Lower lobe of right lung (tissue), 2 donors: ENCODE data around the gene SNAPC1. TPM values are rescaled to one million over a fixed set of nuclear protein-coding genes. Genes with fewer than 3 reads are reported as not detected.

Experiments
- ATAC-seq, 2 donors: fragments of 200-7000 bp; cut with Tn5 transposase; one replicate each; pipeline ENCODE4 v1.9.1; 2020 to 2022; ENCODE audit warnings: mild to moderate bottlenecking in 2 of 2, moderate library complexity in 2 of 2
- DNase-seq: peaks from one replicate; pipeline ENCODE4 v3.0.0-alpha.2; 2020
- H3K27ac ChIP-seq: fragments of 200-600 bp; one replicate; pipeline ENCODE4 v1.8.0; 2022
- H3K27me3 ChIP-seq: fragments of 200-600 bp; one replicate; pipeline ENCODE4 v1.8.0; 2022; ENCODE audit warnings: low read depth
- H3K36me3 ChIP-seq: fragments of 200-600 bp; one replicate; pipeline ENCODE4 v1.8.0; 2022; ENCODE audit warnings: mild to moderate bottlenecking
- H3K4me1 ChIP-seq: fragments of 200-600 bp; one replicate; pipeline ENCODE4 v1.8.0; 2022
- H3K4me3 ChIP-seq: fragments of 200-600 bp; one replicate; pipeline ENCODE4 v1.8.0; 2022; ENCODE audit warnings: mild to moderate bottlenecking
- H3K9me3 ChIP-seq: fragments of 200-600 bp; one replicate; pipeline ENCODE4 v1.8.0; 2022
- CTCF ChIP-seq: fragments of 200-600 bp; IDR thresholded peaks from one replicate; pipeline ENCODE4 v1.8.0; 2022; ENCODE audit warnings: antibody characterized with exemption, mild to moderate bottlenecking
- intact Hi-C: fragments of 100-400 bp; cut with DNase I; formaldehyde crosslinking; loops from one replicate; pipeline ENCODE4 v1.11.0; 2022
- total RNA-seq: library from RNA; stranded (reverse); fragmentation: NEBNext Ultra II Directional; extraction: Animal tissue kit (Norgen Biotek cat#: 25700); gene quantifications from one replicate; pipeline ENCODE4 v1.2.1, GENCODE V29; 2021
- donor health status: DM: no; HTN: yes; CAD: no; lungs with severe emphysema.

Gene SNAPC1
- total RNA-seq, 1 donor from 2014 or later: 6.2 TPM

- TF ChIP-seq CTCF: no peak
- H3K4me3 ChIP-seq: peak overlapping the region; percentile 56
- no peak overlapping the region for H3K27ac ChIP-seq
- peaks cover 33% of the 10 kb centered on the region for H3K36me3 ChIP-seq
- H3K27me3 ChIP-seq: no peaks in the 10 kb centered on the region
- no peak for DNase-seq
- H3K4me1 ChIP-seq: peaks cover 28% of the 10 kb centered on the region
- intact Hi-C loops: no loop called here
- ATAC-seq: peak in 1 of 2 donors; percentile 20
- H3K9me3 ChIP-seq: no peaks in the 10 kb centered on the region
These were observed 12.4 kb upstream of the SNAPC1 start for GRCh38 chr14:61749867-61750266.

- H3K27ac ChIP-seq: peak overlapping the region; percentile 89
- intact Hi-C loops: no loop called here
These were observed 11.3 kb upstream of the SNAPC1 start for GRCh38 chr14:61750708-61751474.

GRCh38 chr14:61751475-61751989 is 10.7 kb upstream of the SNAPC1 start:
- intact Hi-C loops: no loop called here
- peak overlapping the region; percentile 89 for H3K27ac ChIP-seq
- no peaks in the 10 kb centered on the region for H3K27me3 ChIP-seq
- H3K36me3 ChIP-seq: peaks cover 16% of the 10 kb centered on the region
- TF ChIP-seq CTCF: no peak
- no peaks in the 10 kb centered on the region for H3K9me3 ChIP-seq
- no peak for ATAC-seq
- no peak for DNase-seq
- peaks cover 28% of the 10 kb centered on the region for H3K4me1 ChIP-seq
- peak overlapping the region; percentile 56 for H3K4me3 ChIP-seq

More at GRCh38 chr14:61750708-61751474, 11.3 kb upstream of the SNAPC1 start:
- Histone ChIP-seq H3K27me3 (no peaks in the 10 kb centered on the region), H3K9me3 (no peaks in the 10 kb centered on the region), H3K4me3 (peak overlapping the region; percentile 56), H3K4me1 (peaks cover 28% of the 10 kb centered on the region), H3K36me3 (peaks cover 23% of the 10 kb centered on the region)
- DNase-seq (peak; percentile 93), ATAC-seq (peak; percentile 98)
- no peak for TF ChIP-seq CTCF

GRCh38 chr14:61752626-61753025 is 9.6 kb upstream of the SNAPC1 start:
- DNase-seq: no peak
- intact Hi-C loops: no loop called here
- ATAC-seq: no peak
- peaks cover 28% of the 10 kb centered on the region for H3K4me1 ChIP-seq
- H3K4me3 ChIP-seq: no peak overlapping the region
- TF ChIP-seq CTCF: no peak
- H3K27ac ChIP-seq: no peak overlapping the region
- no peaks in the 10 kb centered on the region for H3K9me3 ChIP-seq
- H3K27me3 ChIP-seq: no peaks in the 10 kb centered on the region
- peaks cover 5% of the 10 kb centered on the region for H3K36me3 ChIP-seq

GRCh38 chr14:61753631-61754030 is 8.6 kb upstream of the SNAPC1 start:
- Histone ChIP-seq H3K36me3 (no peaks in the 10 kb centered on the region), H3K9me3 (no peaks in the 10 kb centered on the region), H3K27ac (no peak overlapping the region), H3K27me3 (no peaks in the 10 kb centered on the region), H3K4me1 (peaks cover 28% of the 10 kb centered on the region), H3K4me3 (no peak overlapping the region)
- intact Hi-C loops: no loop called here
- DNase-seq (no peak), ATAC-seq (no peak)
- TF ChIP-seq CTCF: no peak
